ENCODE measurements around the gene ERC2.

Gene ERC2

DNA sequence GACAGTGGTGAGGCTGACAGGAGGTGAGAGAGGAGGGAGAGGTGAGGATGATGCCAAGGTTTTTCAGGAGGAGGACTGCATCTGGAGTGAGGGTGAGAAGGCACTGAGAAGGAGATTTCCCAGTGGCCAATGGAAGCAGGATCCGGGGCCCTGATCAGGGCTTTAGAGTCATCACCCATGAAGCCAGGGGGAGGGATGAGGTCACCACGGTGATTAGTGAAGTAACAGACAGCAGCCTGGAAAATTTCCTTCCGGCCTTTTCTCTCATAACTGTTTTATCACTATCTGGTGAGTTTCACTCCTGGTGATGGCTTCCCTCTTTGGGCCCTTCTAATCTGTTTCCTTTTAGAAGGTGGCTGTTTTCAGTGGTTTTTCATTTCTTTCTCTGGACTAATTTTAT is 900.7 kb downstream of the ERC2 start:
- TF ChIP-seq, protein P1, sequence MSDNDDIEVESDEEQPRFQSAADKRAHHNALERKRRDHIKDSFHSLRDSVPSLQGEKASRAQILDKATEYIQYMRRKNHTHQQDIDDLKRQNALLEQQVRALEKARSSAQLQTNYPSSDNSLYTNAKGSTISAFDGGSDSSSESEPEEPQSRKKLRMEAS (IDR thresholded peaks at IDR 0.05; ENCODE audit: low read depth, low read length) = no peak
- TF ChIP-seq MYC (IDR thresholded peaks at IDR 0.05; ENCODE audit: low read depth, low read length) (no peak), POLR2A (IDR thresholded peaks at IDR 0.05; ENCODE audit: extremely low read depth, insufficient read length) (no peak)
- TF ChIP-seq, protein P2, sequence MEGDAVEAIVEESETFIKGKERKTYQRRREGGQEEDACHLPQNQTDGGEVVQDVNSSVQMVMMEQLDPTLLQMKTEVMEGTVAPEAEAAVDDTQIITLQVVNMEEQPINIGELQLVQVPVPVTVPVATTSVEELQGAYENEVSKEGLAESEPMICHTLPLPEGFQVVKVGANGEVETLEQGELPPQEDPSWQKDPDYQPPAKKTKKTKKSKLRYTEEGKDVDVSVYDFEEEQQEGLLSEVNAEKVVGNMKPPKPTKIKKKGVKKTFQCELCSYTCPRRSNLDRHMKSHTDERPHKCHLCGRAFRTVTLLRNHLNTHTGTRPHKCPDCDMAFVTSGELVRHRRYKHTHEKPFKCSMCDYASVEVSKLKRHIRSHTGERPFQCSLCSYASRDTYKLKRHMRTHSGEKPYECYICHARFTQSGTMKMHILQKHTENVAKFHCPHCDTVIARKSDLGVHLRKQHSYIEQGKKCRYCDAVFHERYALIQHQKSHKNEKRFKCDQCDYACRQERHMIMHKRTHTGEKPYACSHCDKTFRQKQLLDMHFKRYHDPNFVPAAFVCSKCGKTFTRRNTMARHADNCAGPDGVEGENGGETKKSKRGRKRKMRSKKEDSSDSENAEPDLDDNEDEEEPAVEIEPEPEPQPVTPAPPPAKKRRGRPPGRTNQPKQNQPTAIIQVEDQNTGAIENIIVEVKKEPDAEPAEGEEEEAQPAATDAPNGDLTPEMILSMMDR (IDR thresholded peaks at IDR 0.05; ENCODE audit: low read depth, low read length) = no peak
- DNase-seq (ENCODE audit: low read depth) = no peak
- no peak overlapping the region for H3K4me3 ChIP-seq (ENCODE audit: low read depth, low read length)

DNA sequence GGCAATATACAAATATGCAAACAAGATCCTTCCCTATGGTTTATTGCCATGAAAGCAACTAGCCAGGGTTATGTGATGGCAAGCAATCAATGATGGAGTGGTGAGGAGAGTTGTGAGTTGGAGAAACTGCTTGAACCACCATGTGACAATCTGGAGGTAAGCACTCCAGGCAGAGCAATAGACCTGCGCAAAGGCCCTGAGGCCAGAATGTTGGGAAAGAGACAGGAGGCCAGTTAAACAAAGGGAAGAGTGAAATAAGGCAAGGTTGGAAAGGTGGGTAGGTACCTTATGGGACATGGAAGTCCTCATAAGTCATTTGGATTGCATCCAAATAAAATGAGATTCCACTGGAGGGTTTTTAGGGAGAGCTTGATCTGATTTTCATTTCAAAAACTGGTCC is 901.1 kb downstream of the ERC2 start:
- TF ChIP-seq, protein P2 (IDR thresholded peaks at IDR 0.05; ENCODE audit: low read depth, low read length) = no peak
- TF ChIP-seq, protein P1 (IDR thresholded peaks at IDR 0.05; ENCODE audit: low read depth, low read length) = no peak
- TF ChIP-seq POLR2A (IDR thresholded peaks at IDR 0.05; ENCODE audit: extremely low read depth, insufficient read length) = no peak
- TF ChIP-seq MYC (IDR thresholded peaks at IDR 0.05; ENCODE audit: low read depth, low read length) = no peak
- H3K4me3 ChIP-seq (ENCODE audit: low read depth, low read length) = no peak overlapping the region
- no peak for DNase-seq (ENCODE audit: low read depth)

DNA sequence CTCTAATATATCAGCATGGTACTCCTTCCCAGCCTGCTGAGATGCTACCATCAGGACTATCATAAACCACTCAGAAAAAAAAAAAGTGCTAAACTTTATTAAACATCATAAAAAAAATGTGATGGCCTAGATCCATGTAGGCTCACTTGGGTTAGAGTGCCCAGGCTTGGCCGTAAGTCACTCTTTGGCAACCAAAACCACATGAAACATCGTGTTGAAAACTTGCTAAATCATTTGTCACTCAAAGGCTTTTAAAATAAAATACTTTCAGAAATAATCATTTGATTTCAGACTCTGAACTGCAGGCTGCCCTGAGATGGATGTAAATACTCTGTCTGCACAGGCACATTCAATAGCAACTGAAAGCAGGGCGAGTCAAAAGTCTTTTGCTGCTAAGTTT is 902.7 kb downstream of the ERC2 start:
- DNase-seq (ENCODE audit: low read depth) = no peak
- TF ChIP-seq, protein P2 (IDR thresholded peaks at IDR 0.05; ENCODE audit: low read depth, low read length) = no peak
- TF ChIP-seq, protein P1 (IDR thresholded peaks at IDR 0.05; ENCODE audit: low read depth, low read length) = no peak
- TF ChIP-seq POLR2A (IDR thresholded peaks at IDR 0.05; ENCODE audit: extremely low read depth, insufficient read length) (no peak), MYC (IDR thresholded peaks at IDR 0.05; ENCODE audit: low read depth, low read length) (no peak)
- H3K4me3 ChIP-seq (ENCODE audit: low read depth, low read length) = no peak overlapping the region

DNA sequence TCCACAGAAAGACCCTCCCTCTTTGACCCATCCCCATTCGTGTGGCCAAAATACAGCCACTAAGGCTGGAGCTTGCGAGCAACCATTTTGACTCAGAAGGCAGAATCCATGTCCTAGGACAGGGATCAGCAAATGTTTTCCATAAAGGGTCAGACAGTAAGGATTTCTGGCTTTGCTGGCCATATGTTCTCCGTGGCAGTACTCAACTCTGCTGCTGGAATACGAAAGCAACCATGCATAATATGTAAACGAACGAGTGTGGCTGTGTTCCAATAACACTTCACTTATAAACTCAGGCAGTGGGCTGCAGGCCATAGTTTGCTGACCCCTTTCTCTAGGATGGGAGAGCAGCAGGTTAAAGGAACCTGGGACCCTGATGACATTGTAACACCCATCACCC is 903.5 kb downstream of the ERC2 start:
- TF ChIP-seq POLR2A (IDR thresholded peaks at IDR 0.05; ENCODE audit: extremely low read depth, insufficient read length) = no peak
- TF ChIP-seq MYC (IDR thresholded peaks at IDR 0.05; ENCODE audit: low read depth, low read length) = no peak
- TF ChIP-seq, protein P2 (IDR thresholded peaks at IDR 0.05; ENCODE audit: low read depth, low read length) = no peak
- TF ChIP-seq, protein P1 (IDR thresholded peaks at IDR 0.05; ENCODE audit: low read depth, low read length) = no peak
- DNase-seq (ENCODE audit: low read depth) = no peak
- no peak overlapping the region for H3K4me3 ChIP-seq (ENCODE audit: low read depth, low read length)

DNA sequence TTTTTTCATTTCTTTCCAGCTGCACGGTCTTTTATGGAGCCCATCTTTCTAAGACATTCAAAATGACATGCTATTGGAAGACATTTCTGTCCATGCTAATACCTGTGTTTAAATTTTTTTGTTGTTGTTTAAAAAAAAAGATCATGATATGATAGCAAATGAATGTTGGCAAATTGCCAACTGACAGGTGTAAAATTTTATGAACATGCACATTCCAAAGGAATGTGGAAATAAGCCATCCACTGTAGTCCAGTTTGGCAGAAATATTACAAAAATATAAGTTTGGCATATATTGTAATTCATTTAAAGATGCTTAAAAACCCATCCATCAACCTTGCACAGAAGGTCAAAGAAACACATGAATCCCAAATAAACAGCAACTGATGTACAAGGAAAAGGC is 905.6 kb downstream of the ERC2 start:
- TF ChIP-seq MYC (IDR thresholded peaks at IDR 0.05; ENCODE audit: low read depth, low read length) (no peak), POLR2A (IDR thresholded peaks at IDR 0.05; ENCODE audit: extremely low read depth, insufficient read length) (no peak)
- TF ChIP-seq, protein P1 (IDR thresholded peaks at IDR 0.05; ENCODE audit: low read depth, low read length) = no peak
- TF ChIP-seq, protein P2 (IDR thresholded peaks at IDR 0.05; ENCODE audit: low read depth, low read length) = no peak
- no peak for DNase-seq (ENCODE audit: low read depth)
- no peak overlapping the region for H3K4me3 ChIP-seq (ENCODE audit: low read depth, low read length)

Measured in NB4 (cell line).